Astrocyte of the spinal cord (primary cell): ENCODE measurements around the gene TNFAIP1.

ENCODE experiments used
- DNase-seq: peaks from one replicate; pipeline ENCODE4 v3.0.0; 2011; ENCODE audit warnings: low read depth, low spot score
- H3K4me3 ChIP-seq: 2 replicates; pipeline ENCODE4 v1.5.1; 2011; ENCODE audit warnings: low read depth, mild to moderate bottlenecking, low read length, moderate library complexity
- CTCF ChIP-seq: IDR thresholded peaks from 2 replicates; pipeline ENCODE4 v1.5.1; 2012; ENCODE audit warnings: low read depth, mild to moderate bottlenecking, low read length, inconsistent platforms
- in situ Hi-C: cut with HindIII; loops from 2 replicates; pipeline ENCODE4 v1.10.0; 2017; ENCODE audit warnings: low sequenced_read_pairs

The TNFAIP1 gene

DNA sequence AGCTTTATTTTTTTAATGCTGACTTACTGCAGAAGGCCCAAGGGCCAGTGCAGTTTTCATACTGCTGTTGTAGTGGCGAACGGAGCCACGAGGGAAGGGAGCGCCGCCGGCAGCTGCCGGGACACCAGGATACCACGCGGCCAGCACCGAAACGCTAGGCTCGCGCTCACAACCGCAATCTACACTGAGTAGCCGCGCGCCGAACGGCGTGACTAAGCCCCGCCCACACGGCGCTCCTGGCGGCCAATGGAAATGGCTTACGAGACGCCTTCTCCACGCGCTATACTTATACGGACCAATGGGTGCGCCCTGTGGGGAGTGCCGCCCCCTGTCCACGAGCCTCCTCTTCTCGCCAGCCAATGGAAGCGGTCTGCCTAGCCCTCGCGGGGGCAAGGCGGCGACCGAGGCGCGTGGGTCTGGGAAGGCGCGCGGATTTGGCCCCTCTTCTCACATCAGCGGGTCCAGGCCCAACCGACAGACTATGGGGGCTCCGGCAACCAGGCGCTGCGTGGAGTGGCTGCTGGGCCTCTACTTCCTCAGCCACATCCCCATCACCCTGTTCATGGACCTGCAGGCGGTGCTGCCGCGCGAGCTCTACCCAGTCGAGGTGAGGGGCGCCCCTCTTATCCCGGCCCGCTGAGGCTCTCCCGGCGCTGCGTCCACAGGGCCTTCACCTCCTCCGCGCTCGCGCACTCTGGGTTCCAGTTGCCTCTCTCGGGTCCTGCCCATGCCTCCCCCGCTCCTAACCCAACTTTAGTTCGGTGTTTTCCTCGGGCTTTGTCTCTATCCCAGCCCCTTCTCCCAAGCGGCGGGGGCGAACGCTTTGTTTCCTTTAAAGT is 16.6 kb upstream of the TNFAIP1 start, which contains the start of gene TMEM97:
TSS of gene TMEM97 (plus strand) at position 442 of the 839 bp plus-strand sequence. CDS start at position 482, 40 bp downstream.
- DNase-seq: peak; percentile 98
- in situ Hi-C loops: no loop called here
- H3K4me3 ChIP-seq: peak within 1 kb of the TSS; percentile 63
- TF ChIP-seq CTCF: peak; percentile 16

- DNase-seq: no peak
- in situ Hi-C loops: no loop called here
- TF ChIP-seq CTCF: no peak
- peak overlapping the region; percentile 63 for H3K4me3 ChIP-seq
Observed at GRCh38 chr17:28319598-28319935, 16.0 kb upstream of the TNFAIP1 start.

DNA sequence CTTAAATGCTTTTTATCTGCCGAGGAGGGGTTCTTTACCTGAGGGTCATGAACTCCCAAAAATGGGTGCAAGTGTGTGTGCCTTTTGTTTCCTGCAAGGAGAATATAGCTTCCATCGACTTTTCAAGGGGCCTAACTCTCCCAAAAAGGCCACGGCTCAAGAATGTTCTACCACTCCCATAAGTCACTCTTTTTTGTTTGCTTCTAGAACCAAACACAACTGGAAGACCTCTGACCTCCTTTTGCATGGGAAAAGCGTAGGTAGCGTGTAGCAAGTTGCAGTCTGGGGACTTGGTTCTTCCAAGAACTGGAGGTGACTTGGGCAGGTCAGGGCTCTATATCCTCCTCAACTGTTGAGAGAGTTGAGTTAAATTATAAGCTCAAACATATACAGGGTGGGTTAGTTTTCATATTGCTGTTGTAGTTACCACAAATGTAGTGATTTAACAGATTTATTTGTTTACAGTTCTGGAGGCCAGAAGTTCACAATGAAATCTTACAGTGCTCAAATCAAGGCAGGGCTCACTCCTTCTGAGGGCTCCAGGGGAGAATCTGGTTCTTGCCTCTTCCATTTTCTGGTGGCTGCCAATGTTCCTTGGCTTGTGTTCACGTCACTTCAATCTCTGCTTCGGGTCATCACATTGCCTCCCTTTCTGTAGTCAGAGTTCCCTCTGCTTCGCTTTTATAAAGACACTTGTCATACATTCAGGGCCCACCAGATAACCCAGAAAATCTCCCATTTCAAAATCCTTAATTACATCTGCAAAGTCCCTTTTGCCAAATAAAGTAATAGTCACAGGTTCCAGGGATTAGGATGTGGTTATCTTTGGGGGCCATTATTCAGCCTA is 15.1 kb upstream of the TNFAIP1 start:
- no peak for TF ChIP-seq CTCF
- no peak overlapping the region for H3K4me3 ChIP-seq
- no peak for DNase-seq
- in situ Hi-C loops: no loop called here

GRCh38 chr17:28324267-28324745 is 11.3 kb upstream of the TNFAIP1 start:
- no peak overlapping the region for H3K4me3 ChIP-seq
- DNase-seq: no peak
- no peak for TF ChIP-seq CTCF
- in situ Hi-C loops: no loop called here

GRCh38 chr17:28324781-28325180 is 10.8 kb upstream of the TNFAIP1 start:
- DNase-seq: no peak
- in situ Hi-C loops: no loop called here
- no peak for TF ChIP-seq CTCF
- H3K4me3 ChIP-seq: no peak overlapping the region

DNA sequence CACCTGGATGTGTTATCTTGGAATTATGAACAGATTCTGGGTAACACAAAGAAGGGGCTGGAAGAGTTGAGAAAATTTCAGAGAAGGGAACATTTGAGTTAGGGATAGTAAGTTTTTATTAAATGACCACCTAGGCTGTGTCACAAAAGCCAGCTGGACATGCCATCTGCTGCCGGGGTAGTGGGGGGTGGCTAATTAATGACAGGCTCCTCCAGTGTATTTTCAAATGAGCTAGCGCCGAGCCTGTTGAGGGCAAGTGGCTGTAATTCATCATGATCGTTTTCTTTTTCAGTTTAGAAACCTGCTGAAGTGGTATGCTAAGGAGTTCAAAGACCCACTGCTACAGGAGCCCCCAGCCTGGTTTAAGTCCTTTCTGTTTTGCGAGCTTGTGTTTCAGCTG is 10.3 kb upstream of the TNFAIP1 start:
- DNase-seq: no peak
- TF ChIP-seq CTCF: no peak
- in situ Hi-C loops: no loop called here
- H3K4me3 ChIP-seq: no peak overlapping the region
